Muscle layer of colon (tissue), 2 donors: ENCODE measurements around the gene HSPBAP1.

Source experiments
- H3K27ac ChIP-seq: one replicate; pipeline ENCODE4 v1.7.0; 2013; ENCODE audit warnings: low read depth, mild to moderate bottlenecking, low read length, moderate library complexity
- H3K27me3 ChIP-seq, 2 donors: one replicate each; pipeline ENCODE4 v1.7.0; 2013; ENCODE audit warnings: low read length in 2 of 2, mild to moderate bottlenecking in 2 of 2; ENCODE audit not compliant: insufficient read depth in 2 of 2, control insufficient read depth in 1 of 2
- H3K36me3 ChIP-seq: one replicate; pipeline ENCODE4 v1.7.0; 2013; ENCODE audit warnings: mild to moderate bottlenecking, low read length; ENCODE audit not compliant: insufficient read depth
- H3K4me1 ChIP-seq: one replicate; pipeline ENCODE4 v1.7.0; 2013; ENCODE audit warnings: mild to moderate bottlenecking, low read length; ENCODE audit not compliant: insufficient read depth
- H3K4me3 ChIP-seq, 2 donors: one replicate each; pipeline ENCODE4 v1.7.0; 2013; ENCODE audit warnings: low read length in 2 of 2, low read depth in 1 of 2, mild to moderate bottlenecking in 1 of 2, moderate library complexity in 1 of 2
- H3K9ac ChIP-seq: one replicate; pipeline ENCODE4 v1.7.0; 2013; ENCODE audit warnings: low read length
- H3K9me3 ChIP-seq: one replicate; pipeline ENCODE4 v1.7.0; 2013; ENCODE audit warnings: mild to moderate bottlenecking, low read length
- donor health status: abdominal sarcoma.
- donor health status: Adenocarcinoma of cecum.

The HSPBAP1 gene

GRCh38 chr3:122793568-122794416, at the start of gene HSPBAP1:
HSPBAP1 (minus strand) TSS chr3:122793831; CDS start chr3:122793680, 151 bp downstream.
- peak within 1 kb of the TSS; percentile 55 to 87 for H3K4me3 ChIP-seq
- peak within 1 kb of the TSS; percentile 96 for H3K27ac ChIP-seq
- H3K9ac ChIP-seq: peak within 1 kb of the TSS; percentile 57
- no peaks in the 10 kb centered on the region for H3K36me3 ChIP-seq
- H3K4me1 ChIP-seq: peaks cover 7% of the 10 kb centered on the region
- no peaks in the 10 kb centered on the region for H3K27me3 ChIP-seq
- no peaks in the 10 kb centered on the region for H3K9me3 ChIP-seq

- Histone ChIP-seq H3K4me1 (no peaks in the 10 kb centered on the region), H3K4me3 (no peak overlapping the region), H3K27me3 (no peaks in the 10 kb centered on the region), H3K27ac (no peak overlapping the region), H3K9me3 (no peaks in the 10 kb centered on the region), H3K36me3 (no peaks in the 10 kb centered on the region), H3K9ac (no peak overlapping the region)
Measured at GRCh38 chr3:122835590-122835989, 42.0 kb upstream of the HSPBAP1 start.

- H3K4me1 ChIP-seq: no peaks in the 10 kb centered on the region
Measured at GRCh38 chr3:122828281-122828680, 34.6 kb upstream of the HSPBAP1 start.

GRCh38 chr3:122826278-122826677, 32.6 kb upstream of the HSPBAP1 start:
- Histone ChIP-seq H3K4me3 (no peak overlapping the region), H3K9ac (no peak overlapping the region), H3K27me3 (no peaks in the 10 kb centered on the region), H3K27ac (no peak overlapping the region), H3K4me1 (no peaks in the 10 kb centered on the region), H3K9me3 (no peaks in the 10 kb centered on the region), H3K36me3 (peaks cover 8% of the 10 kb centered on the region)

More at GRCh38 chr3:122828281-122828680, 34.6 kb upstream of the HSPBAP1 start:
- Histone ChIP-seq H3K9me3 (no peaks in the 10 kb centered on the region), H3K27ac (no peak overlapping the region), H3K36me3 (peaks cover 8% of the 10 kb centered on the region), H3K4me3 (no peak overlapping the region), H3K9ac (no peak overlapping the region), H3K27me3 (no peaks in the 10 kb centered on the region)

- Histone ChIP-seq H3K9ac (no peak overlapping the region), H3K27me3 (no peaks in the 10 kb centered on the region), H3K4me1 (no peaks in the 10 kb centered on the region), H3K9me3 (no peaks in the 10 kb centered on the region), H3K27ac (no peak overlapping the region), H3K36me3 (peaks cover 8% of the 10 kb centered on the region), H3K4me3 (no peak overlapping the region)
Measured at GRCh38 chr3:122825460-122825859, 31.8 kb upstream of the HSPBAP1 start.

- Histone ChIP-seq H3K4me1 (no peaks in the 10 kb centered on the region), H3K27me3 (no peaks in the 10 kb centered on the region), H3K36me3 (peaks cover 8% of the 10 kb centered on the region), H3K9me3 (no peaks in the 10 kb centered on the region), H3K9ac (no peak overlapping the region), H3K27ac (no peak overlapping the region), H3K4me3 (no peak overlapping the region)
Measured at GRCh38 chr3:122824465-122825381, 31.1 kb upstream of the HSPBAP1 start.

- Histone ChIP-seq H3K9me3 (no peaks in the 10 kb centered on the region), H3K27me3 (no peaks in the 10 kb centered on the region), H3K36me3 (no peaks in the 10 kb centered on the region), H3K9ac (no peak overlapping the region), H3K4me3 (no peak overlapping the region), H3K4me1 (no peaks in the 10 kb centered on the region), H3K27ac (no peak overlapping the region)
Measured at GRCh38 chr3:122816587-122816986, 23.0 kb upstream of the HSPBAP1 start.

- H3K9ac ChIP-seq: no peak overlapping the region
Measured at GRCh38 chr3:122810734-122811133, 17.1 kb upstream of the HSPBAP1 start.

GRCh38 chr3:122803977-122804376, 10.3 kb upstream of the HSPBAP1 start:
- Histone ChIP-seq H3K4me3 (no peak overlapping the region), H3K9me3 (no peaks in the 10 kb centered on the region), H3K27me3 (no peaks in the 10 kb centered on the region), H3K36me3 (peaks cover 5% of the 10 kb centered on the region), H3K27ac (no peak overlapping the region), H3K9ac (no peak overlapping the region), H3K4me1 (no peaks in the 10 kb centered on the region)

More at GRCh38 chr3:122810734-122811133, 17.1 kb upstream of the HSPBAP1 start:
- Histone ChIP-seq H3K36me3 (peaks cover 5% of the 10 kb centered on the region), H3K27ac (no peak overlapping the region), H3K4me1 (no peaks in the 10 kb centered on the region), H3K9me3 (no peaks in the 10 kb centered on the region), H3K27me3 (no peaks in the 10 kb centered on the region), H3K4me3 (no peak overlapping the region)

GRCh38 chr3:122802323-122802722, 8.7 kb upstream of the HSPBAP1 start:
- no peak overlapping the region for H3K27ac ChIP-seq
- H3K9ac ChIP-seq: no peak overlapping the region
- H3K36me3 ChIP-seq: no peaks in the 10 kb centered on the region
- no peaks in the 10 kb centered on the region for H3K4me1 ChIP-seq
- H3K4me3 ChIP-seq: no peak overlapping the region
- no peaks in the 10 kb centered on the region for H3K9me3 ChIP-seq
- H3K27me3 ChIP-seq: no peaks in the 10 kb centered on the region

- no peaks in the 10 kb centered on the region for H3K27me3 ChIP-seq
- no peaks in the 10 kb centered on the region for H3K9me3 ChIP-seq
- no peak overlapping the region for H3K27ac ChIP-seq
- peaks cover 4% of the 10 kb centered on the region for H3K4me1 ChIP-seq
- no peaks in the 10 kb centered on the region for H3K36me3 ChIP-seq
- H3K4me3 ChIP-seq: no peak overlapping the region
- no peak overlapping the region for H3K9ac ChIP-seq
Measured at GRCh38 chr3:122800706-122801237, 7.1 kb upstream of the HSPBAP1 start.
